H7 (cell line): ENCODE measurements around the gene DENND6B. TPM values are rescaled to one million over a fixed set of nuclear protein-coding genes. Genes with fewer than 3 reads are reported as not detected.
A peak's percentile ranks its signal among the peaks of the same experiment; 100 is the strongest.
"Not testable (repeated sequence)": the region's sequence is repeated elsewhere in the genome, so short reads cannot be mapped to it uniquely, and the experiment has no call there.

Experiments
- DNase-seq: peaks from one replicate; pipeline ENCODE4 v3.0.0; 2012
- H3K27me3 ChIP-seq: 2 replicates; pipeline ENCODE4 v1.6.0; 2011; ENCODE audit warnings: mild to moderate bottlenecking, low read length; ENCODE audit not compliant: control insufficient read depth, insufficient read depth
- H3K36me3 ChIP-seq: replicated peaks from 2 replicates; pipeline ENCODE4 v1.5.1; 2011; ENCODE audit warnings: low read length; ENCODE audit not compliant: control insufficient read depth, insufficient read depth
- H3K4me3 ChIP-seq: 2 replicates; pipeline ENCODE4 v1.5.1; 2011; ENCODE audit warnings: low read depth, mild to moderate bottlenecking, control low read depth, low read length, moderate library complexity; ENCODE audit not compliant: insufficient read depth
- total RNA-seq: library from RNA; depleted of rRNA; stranded (reverse); fragments of >200 nt; shearing (Covaris generic); gene quantifications from 2 replicates; pipeline ENCODE4 v1.2.3, GENCODE V29; 2014

The DENND6B gene
- total RNA-seq, 1 experiment from 2014 or later: 0.52 TPM

- no peak for DNase-seq
- H3K27me3 ChIP-seq: peaks cover 19% of the 10 kb centered on the region
- peaks cover 5% of the 10 kb centered on the region for H3K36me3 ChIP-seq
- H3K4me3 ChIP-seq: no peak overlapping the region
Observed at GRCh38 chr22:50274771-50275170, 52.0 kb downstream of the DENND6B start.

- Histone ChIP-seq H3K27me3 (peaks cover 24% of the 10 kb centered on the region), H3K4me3 (no peak overlapping the region), H3K36me3 (peaks cover 5% of the 10 kb centered on the region)
- peak; percentile 86 for DNase-seq
Observed at GRCh38 chr22:50274311-50274710, 52.5 kb downstream of the DENND6B start.

GRCh38 chr22:50273781-50274180, 53.0 kb downstream of the DENND6B start:
- not testable (repeated sequence) for H3K36me3 ChIP-seq, H3K4me3 ChIP-seq, DNase-seq

GRCh38 chr22:50273352-50273751, 53.5 kb downstream of the DENND6B start:
- H3K27me3 ChIP-seq: peaks cover 33% of the 10 kb centered on the region
- not testable (repeated sequence) for DNase-seq, H3K36me3 ChIP-seq, H3K4me3 ChIP-seq

More at GRCh38 chr22:50273781-50274180, 53.0 kb downstream of the DENND6B start:
- H3K27me3 ChIP-seq: peaks cover 29% of the 10 kb centered on the region

- Histone ChIP-seq H3K4me3 (no peak overlapping the region), H3K27me3 (peaks cover 43% of the 10 kb centered on the region), H3K36me3 (peaks cover 3% of the 10 kb centered on the region)
- DNase-seq: no peak
Observed at GRCh38 chr22:50272044-50272802, 54.6 kb downstream of the DENND6B start.

- Histone ChIP-seq H3K36me3 (peaks cover 2% of the 10 kb centered on the region), H3K4me3 (peak overlapping the region; percentile 22), H3K27me3 (peaks cover 50% of the 10 kb centered on the region)
- DNase-seq: peak; percentile 98
Observed at GRCh38 chr22:50271519-50271970, 55.3 kb downstream of the DENND6B start.

- peak overlapping the region; percentile 30 for H3K4me3 ChIP-seq
- H3K36me3 ChIP-seq: no peaks in the 10 kb centered on the region; the same call in 1 of the 2 replicates
- peaks cover 53% of the 10 kb centered on the region for H3K27me3 ChIP-seq
- DNase-seq: peak; percentile 96
Observed at GRCh38 chr22:50270666-50271394, 56.0 kb downstream of the DENND6B start.

GRCh38 chr22:50269970-50270665, 56.7 kb downstream of the DENND6B start, which contains the start of gene MAPK11:
TSS of gene MAPK11 (minus strand) at chr22:50270380. CDS start at chr22:50270292, 88 bp downstream.
- Histone ChIP-seq H3K36me3 (no peaks in the 10 kb centered on the region; the same call in 1 of the 2 replicates), H3K4me3 (peak within 1 kb of the TSS; percentile 30), H3K27me3 (peaks cover 53% of the 10 kb centered on the region)
- DNase-seq: peak; percentile 89

GRCh38 chr22:50269573-50269969, 57.2 kb downstream of the DENND6B start:
- DNase-seq: peak; percentile 82
- Histone ChIP-seq H3K27me3 (peaks cover 53% of the 10 kb centered on the region), H3K4me3 (peak overlapping the region; percentile 21; the same call in 1 of the 2 replicates), H3K36me3 (no peaks in the 10 kb centered on the region; the same call in 1 of the 2 replicates)

GRCh38 chr22:50268655-50269113, 58.1 kb downstream of the DENND6B start:
- Histone ChIP-seq H3K36me3 (no peaks in the 10 kb centered on the region), H3K4me3 (no peak overlapping the region), H3K27me3 (peaks cover 53% of the 10 kb centered on the region)
- DNase-seq: no peak

GRCh38 chr22:50267591-50268390, 59.0 kb downstream of the DENND6B start:
- Histone ChIP-seq H3K27me3 (peaks cover 53% of the 10 kb centered on the region), H3K4me3 (peak overlapping the region; percentile 24), H3K36me3 (no peaks in the 10 kb centered on the region)
- DNase-seq: peak; percentile 86

GRCh38 chr22:50266994-50267393, 59.8 kb downstream of the DENND6B start:
- H3K27me3 ChIP-seq: peaks cover 55% of the 10 kb centered on the region

GRCh38 chr22:50264946-50265669, 61.7 kb downstream of the DENND6B start:
- DNase-seq: no peak

More at GRCh38 chr22:50266994-50267393, 59.8 kb downstream of the DENND6B start:
- H3K36me3 ChIP-seq: no peaks in the 10 kb centered on the region
- H3K4me3 ChIP-seq: peak overlapping the region; percentile 24
- no peak for DNase-seq

More at GRCh38 chr22:50264946-50265669, 61.7 kb downstream of the DENND6B start:
- Histone ChIP-seq H3K27me3 (peaks cover 53% of the 10 kb centered on the region), H3K36me3 (no peaks in the 10 kb centered on the region), H3K4me3 (no peak overlapping the region)
